Measurements from ENCODE around the gene KCNJ4.
"Not testable (repeated sequence)": the region's sequence is repeated elsewhere in the genome, so short reads cannot be mapped to it uniquely, and the experiment has no call there.

The KCNJ4 gene

GRCh38 chr22:38427465-38427864 lies 27.5 kb downstream of the KCNJ4 start:
- no peak for DNase-seq

DNA sequence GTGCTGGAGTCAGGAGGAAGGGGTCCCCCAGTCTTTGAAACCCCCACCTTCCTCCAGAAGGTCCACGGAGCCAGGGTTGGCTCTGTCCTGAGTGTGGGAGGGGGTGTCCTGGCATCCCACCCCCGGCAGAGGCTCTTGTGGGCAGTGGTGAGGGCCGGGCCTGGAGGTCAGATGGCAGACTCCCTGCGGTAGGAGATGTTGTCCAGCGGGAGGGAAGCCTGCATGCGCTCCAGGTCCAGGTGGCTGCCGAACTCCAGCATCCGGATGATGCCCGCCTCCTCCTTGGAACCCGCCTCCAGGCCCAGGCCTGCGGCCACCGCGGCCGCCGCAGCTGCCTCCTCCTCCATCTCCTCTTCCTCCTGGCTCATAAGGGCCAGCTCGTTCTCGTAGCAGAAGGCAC lies 28.4 kb downstream of the KCNJ4 start:
- no peak for DNase-seq

- no peak for DNase-seq
Observed at GRCh38 chr22:38424525-38425080, 30.4 kb downstream of the KCNJ4 start.

DNA sequence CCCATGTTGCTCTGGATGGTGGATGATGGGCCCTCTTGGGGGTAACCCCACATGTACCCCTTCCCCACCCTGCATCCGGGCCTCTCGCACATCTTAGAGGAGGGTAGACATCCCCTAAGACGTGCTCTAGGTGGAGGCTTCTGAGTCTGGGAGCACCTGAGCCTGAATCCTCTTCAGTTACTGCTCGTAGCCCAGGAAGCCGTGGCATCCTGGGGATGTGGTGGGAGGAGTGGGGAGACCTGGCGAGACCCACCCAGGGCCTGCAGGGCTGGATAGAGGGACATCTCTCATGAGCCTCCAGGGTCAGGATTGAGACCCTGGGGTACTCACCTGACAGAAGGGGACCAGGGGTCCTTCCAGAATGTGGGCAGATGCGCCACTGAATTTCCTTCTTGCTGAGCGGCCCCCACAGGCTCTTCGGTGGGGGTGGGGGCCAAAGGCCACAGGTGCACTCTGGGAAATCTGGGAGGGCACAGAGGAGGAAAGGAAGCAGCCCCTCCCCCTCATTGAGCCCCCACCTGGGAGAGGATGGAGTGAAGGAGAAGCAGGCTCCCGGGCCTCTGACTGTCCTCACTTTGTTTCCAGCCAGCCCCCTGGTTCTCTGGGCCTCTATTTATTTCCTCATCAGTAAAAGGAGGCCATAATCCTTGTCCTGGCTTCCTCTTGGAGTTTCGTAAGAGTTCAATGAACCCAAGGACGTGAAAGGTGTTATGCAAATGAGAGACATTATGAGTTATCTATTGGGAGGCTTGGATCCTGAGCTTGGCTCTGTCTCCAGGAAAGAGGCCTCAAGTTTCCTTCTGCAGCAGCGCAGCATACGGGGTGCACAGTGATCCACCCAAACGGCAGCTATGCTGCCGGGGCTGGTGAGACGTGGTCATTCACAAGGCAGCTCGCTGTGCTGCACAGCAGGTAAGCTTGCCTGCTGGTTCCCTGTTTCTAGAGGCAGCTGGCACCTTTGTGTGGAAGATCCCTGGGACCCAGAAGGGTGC lies 31.2 kb downstream of the KCNJ4 start:
- DNase-seq = no peak

DNA sequence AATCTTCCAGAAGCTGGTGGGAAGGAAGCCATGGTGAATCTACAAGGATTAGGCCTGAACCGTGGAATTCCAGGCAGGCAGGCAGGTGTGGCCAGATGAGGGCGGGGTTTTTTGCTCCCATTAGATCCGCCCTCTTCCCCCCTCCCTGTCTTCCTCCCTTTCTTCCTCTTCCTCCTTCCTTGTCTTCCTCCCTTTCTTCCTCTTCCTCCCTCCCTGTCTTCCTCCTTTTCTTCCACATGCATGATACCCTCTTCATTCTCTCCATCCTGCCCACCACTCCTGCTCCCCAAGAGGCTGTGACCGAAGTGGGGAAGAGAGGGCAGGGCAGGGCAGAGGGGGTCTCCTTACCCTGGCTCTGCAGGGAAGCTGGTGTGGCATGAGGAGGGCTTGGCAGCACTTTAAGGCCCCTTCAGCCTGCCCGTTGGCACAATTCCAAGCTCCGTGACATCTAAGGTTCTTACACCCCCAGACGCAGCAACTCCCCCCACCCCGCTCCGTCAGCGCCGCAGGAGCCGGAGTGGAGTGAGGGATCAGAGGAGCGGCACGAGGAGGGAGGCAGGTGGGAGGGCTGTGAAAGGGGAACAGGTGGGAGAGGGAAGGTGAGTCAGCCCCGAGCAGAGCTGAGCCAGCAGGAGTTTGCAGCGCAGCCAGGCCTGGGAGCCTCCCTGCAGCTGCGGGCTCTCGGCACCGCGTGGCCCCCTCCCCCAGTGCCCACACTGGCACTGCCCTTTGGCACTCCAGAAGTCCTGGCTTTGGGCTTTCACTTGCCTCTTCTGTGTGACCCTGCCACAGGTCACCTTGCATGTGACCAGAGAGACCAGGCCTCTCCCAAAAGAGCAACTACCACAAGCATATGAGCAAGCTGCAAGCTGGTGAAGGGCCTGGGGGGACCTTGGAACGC lies 32.1 kb downstream of the KCNJ4 start:
- no peak for DNase-seq

DNA sequence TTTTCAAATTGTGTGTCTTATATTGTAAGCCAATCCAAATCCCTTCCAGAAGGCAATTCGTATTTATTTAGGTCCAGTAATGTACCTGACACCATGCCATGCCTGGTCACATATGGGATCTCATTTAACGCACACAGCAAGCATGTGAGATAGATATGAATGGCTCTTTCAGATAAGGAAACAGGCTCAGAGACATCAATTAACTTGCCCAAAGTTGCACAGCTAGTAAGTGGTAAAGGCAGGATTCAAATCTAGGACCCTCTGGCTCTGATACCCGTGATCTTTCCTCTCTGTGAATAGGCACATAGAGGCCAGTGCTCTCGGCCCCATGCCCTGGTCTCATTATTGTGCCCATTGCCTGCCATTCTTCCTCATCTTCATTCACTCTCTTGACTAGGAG lies 34.3 kb downstream of the KCNJ4 start:
- no peak for DNase-seq

- no peak for DNase-seq
Observed at GRCh38 chr22:38419858-38420160, 35.2 kb downstream of the KCNJ4 start.

DNA sequence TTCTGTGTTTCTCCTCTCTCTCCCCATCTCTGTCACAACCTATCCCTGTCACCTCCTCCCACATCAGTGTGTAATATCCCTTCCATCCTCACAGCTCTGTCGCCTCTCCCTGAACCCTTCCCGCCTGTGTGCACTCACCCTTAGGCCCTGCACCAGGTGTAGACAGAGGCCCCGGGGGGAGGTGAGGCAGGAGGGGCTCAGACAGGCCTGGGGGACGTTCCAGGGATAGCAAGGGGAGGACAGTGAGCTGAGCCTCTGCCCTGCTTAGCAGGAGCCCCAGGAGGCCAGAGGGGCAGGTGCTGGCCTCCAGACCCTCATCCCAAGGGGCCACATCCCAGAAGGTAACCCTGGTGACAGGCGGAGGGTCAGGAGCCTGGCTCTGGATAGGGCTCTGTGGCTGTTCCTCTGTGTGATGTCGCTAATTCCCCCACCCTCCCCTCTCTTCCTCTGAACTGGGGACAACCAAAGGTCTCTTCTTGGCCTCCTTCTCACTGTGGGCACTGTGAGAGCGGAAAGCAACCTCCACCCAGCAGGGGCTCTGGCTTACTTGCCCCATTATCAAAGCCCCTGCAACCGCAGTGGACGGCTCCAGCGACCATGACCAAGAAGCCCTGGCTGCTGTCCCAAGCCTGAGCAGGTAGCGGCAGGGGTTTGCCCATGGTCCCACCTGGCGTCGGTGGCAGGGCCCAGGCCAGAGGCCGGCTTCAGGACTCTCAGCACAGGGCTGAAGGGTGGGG lies 35.7 kb downstream of the KCNJ4 start:
- no peak for DNase-seq

GRCh38 chr22:38418589-38418988 lies 36.4 kb downstream of the KCNJ4 start:
- DNase-seq = no peak

DNA sequence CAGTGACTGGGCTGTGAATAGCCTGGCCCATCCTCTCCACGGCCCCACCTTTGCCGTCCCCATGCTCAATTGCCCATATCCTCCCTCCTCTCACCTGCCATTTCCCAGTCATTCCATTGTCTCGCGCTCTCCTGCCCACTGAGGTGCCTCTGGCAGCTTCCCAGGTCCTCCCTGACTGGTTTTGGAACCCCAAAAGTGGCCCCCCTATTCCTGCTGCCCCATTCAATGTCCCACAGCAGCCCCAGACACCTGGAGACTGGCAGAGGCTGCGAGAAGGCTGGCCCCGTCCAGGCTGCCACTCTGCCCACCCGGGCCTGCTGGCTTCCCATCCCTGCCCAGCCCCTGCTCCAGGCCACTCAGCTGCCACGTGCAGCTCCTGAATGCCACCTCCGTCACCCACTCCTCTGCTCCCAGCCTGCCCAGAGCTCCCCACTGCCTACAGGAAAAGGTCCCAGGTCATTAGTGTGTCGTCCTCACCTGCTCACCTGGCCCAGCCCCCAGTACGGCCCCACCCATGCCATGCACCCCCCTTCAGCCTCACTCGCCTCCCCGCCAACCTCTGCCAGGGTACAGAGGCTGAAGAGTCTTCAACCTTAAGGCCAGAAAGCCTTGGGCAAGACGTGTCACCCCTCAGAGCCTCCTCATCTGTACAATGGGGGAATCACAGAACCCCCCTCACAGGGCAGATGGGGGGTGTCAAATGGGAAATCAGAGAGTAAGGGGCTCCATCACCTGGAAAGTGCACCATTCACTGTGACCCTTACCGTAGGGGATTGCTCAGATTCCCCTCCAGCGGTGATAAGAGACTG lies 37.5 kb downstream of the KCNJ4 start:
- no peak for DNase-seq

DNA sequence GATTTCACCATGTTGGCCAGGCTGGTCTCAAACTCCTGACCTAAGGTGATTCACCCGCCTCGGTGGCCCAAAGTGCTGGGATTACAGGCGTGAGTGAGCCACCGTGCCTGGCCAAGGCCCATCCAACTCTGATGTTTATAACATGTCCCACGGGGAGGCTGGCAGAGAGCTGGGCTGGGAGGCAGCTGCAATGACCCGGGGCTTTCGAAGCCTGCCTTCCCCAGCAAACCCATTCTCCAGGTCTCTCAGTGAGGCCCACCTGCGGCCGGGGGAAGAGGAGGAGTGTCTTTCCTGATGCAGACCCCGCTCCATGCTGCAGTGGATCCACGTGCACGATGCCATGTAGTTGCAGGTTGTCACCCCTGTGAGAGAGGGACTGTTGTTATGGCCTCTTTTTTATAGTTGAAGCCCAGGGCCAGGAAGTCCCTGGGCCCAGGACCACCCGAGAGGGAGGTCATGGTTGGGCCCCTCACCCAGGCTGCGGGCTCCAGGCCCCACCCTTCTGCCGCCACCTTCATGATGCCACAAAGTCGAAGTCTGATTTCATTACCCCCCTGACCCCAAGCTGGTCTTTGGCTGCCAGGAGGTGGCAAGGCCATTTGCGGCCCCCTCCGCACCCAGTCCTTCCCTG lies 38.3 kb downstream of the KCNJ4 start:
- no peak for DNase-seq

- DNase-seq = no peak
Observed at GRCh38 chr22:38415561-38416321, 39.3 kb downstream of the KCNJ4 start.

GRCh38 chr22:38415046-38415445 lies 40.0 kb downstream of the KCNJ4 start:
- DNase-seq = no peak

- no peak for DNase-seq
Observed at GRCh38 chr22:38414009-38414395, 41.0 kb downstream of the KCNJ4 start.

GRCh38 chr22:38413085-38414008 lies 41.7 kb downstream of the KCNJ4 start:
- DNase-seq = no peak

DNA sequence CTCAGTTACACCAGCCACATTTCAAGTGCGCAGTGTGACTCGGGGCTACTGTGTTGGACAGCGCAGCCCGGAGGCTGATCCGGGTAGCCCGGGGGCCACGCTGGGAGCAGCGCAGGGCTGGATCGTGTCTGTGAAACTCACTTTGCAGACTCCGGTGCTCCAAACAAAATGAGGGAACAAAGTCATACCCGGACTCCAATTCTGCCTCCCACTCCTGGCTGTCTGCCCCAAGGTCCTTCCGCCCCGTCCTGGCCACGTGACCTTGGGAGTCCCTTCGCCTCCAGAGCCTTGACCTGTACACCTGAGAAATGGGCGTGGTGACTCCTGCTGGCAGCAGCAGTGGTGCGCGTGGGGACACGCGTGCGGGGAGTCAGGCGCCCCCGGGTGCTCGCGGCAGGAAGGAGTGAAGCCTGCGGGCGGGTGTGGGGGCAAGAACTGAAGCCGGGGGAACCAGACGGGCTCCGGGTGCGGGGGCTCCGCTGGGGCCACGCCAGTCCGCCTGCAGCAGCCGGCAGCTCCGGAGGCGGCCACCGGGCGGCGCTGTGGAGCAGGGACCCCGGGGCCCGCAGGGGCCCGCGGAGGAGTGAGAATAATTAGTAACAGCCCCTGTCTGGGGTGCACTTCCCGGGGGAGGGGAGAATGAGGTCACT lies 42.4 kb downstream of the KCNJ4 start:
- no peak for DNase-seq

GRCh38 chr22:38411016-38411415 lies 44.0 kb downstream of the KCNJ4 start:
- no peak for DNase-seq

DNA sequence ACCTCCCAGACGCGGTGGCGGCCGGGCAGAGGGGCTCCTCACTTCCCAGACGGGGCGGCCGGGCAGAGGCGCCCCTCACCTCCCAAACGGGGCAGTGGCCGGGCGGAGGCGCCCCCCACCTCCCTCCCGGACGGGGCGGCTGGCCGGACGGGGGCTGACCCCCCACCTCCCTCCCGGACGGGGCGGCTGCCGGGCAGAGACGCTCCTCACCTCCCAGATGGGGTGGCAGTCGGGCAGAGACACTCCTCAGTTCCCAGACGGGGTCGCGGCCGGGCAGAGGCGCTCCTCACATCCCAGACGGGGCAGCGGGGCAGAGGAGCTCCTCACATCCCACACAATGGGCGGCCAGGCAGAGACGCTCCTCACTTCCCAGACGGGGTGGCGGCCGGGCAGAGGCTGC lies 45.1 kb downstream of the KCNJ4 start:
- DNase-seq = not testable (repeated sequence)

- DNase-seq = no peak
Observed at GRCh38 chr22:38406617-38407016, 48.4 kb downstream of the KCNJ4 start.
